ENCODE results near the gene SLC25A51. TPM values are rescaled to one million over a fixed set of nuclear protein-coding genes. Genes with fewer than 3 reads are reported as not detected.

The SLC25A51 gene
- total and polyA plus RNA-seq, 2 experiments from 2014 or later = 5.3 to 22.0 TPM

GRCh38 chr9:37917801-37918664 is 14.1 kb upstream of the SLC25A51 start:
- Mint-ChIP-seq H3K4me3 (no peak overlapping the region), H3K27me3 (ENCODE audit: insufficient read depth, low read depth, poor library complexity) (peaks cover 12% of the 10 kb centered on the region), H3K4me1 (peaks cover 35% of the 10 kb centered on the region), H3K36me3 (ENCODE audit: low read depth) (no peaks in the 10 kb centered on the region; the same call in 2 of the 3 replicates), H3K27ac (no peak overlapping the region), H3K9me3 (no peaks in the 10 kb centered on the region)
- DNase-seq (ENCODE audit: low spot score) (no peak), ATAC-seq (no peak)
- H3K4me2 ChIP-seq = no peak overlapping the region
- no peaks in the 10 kb centered on the region for H3F3A ChIP-seq (replicated peaks; ENCODE audit: low read depth)
- H2AFZ ChIP-seq = no peak overlapping the region
- peaks cover 3% of the 10 kb centered on the region for H3K4me1 ChIP-seq (ENCODE audit: insufficient read depth)
- H3K27ac ChIP-seq (ENCODE audit: low read depth) = no peak overlapping the region
- H4K20me1 ChIP-seq (replicated peaks; ENCODE audit: insufficient read depth) = no peaks in the 10 kb centered on the region
- no peaks in the 10 kb centered on the region for H3K27me3 ChIP-seq (ENCODE audit: insufficient read depth)
- H3K9me2 ChIP-seq (ENCODE audit: insufficient read depth) = no peaks in the 10 kb centered on the region
- no peaks in the 10 kb centered on the region for H3K36me3 ChIP-seq (ENCODE audit: insufficient read depth)
- no peaks in the 10 kb centered on the region for H3K79me2 ChIP-seq (replicated peaks; ENCODE audit: insufficient read depth)
- TF ChIP-seq POLR2AphosphoS5 (IDR thresholded peaks at IDR 0.05; ENCODE audit: low read depth) (no peak), ZNF331 (CRISPR knock-in tag; IDR thresholded peaks at IDR 0.05; ENCODE audit: low read depth) (no peak), REST (IDR thresholded peaks at IDR 0.05; ENCODE audit: unreplicated experiment) (no peak), EZH2 (IDR thresholded peaks at IDR 0.05; ENCODE audit: low read depth, unreplicated experiment) (no peak), ETS1 (IDR thresholded peaks at IDR 0.05) (no peak), ZNF114 (CRISPR knock-in tag; IDR thresholded peaks at IDR 0.05) (no peak), JUNB (IDR thresholded peaks at IDR 0.05; ENCODE audit: unreplicated experiment) (no peak), STAT1 (IDR thresholded peaks at IDR 0.05; ENCODE audit: unreplicated experiment) (no peak), EZH2phosphoT487 (IDR thresholded peaks at IDR 0.05; ENCODE audit: unreplicated experiment) (no peak)
- TF ChIP-seq, protein P1, sequence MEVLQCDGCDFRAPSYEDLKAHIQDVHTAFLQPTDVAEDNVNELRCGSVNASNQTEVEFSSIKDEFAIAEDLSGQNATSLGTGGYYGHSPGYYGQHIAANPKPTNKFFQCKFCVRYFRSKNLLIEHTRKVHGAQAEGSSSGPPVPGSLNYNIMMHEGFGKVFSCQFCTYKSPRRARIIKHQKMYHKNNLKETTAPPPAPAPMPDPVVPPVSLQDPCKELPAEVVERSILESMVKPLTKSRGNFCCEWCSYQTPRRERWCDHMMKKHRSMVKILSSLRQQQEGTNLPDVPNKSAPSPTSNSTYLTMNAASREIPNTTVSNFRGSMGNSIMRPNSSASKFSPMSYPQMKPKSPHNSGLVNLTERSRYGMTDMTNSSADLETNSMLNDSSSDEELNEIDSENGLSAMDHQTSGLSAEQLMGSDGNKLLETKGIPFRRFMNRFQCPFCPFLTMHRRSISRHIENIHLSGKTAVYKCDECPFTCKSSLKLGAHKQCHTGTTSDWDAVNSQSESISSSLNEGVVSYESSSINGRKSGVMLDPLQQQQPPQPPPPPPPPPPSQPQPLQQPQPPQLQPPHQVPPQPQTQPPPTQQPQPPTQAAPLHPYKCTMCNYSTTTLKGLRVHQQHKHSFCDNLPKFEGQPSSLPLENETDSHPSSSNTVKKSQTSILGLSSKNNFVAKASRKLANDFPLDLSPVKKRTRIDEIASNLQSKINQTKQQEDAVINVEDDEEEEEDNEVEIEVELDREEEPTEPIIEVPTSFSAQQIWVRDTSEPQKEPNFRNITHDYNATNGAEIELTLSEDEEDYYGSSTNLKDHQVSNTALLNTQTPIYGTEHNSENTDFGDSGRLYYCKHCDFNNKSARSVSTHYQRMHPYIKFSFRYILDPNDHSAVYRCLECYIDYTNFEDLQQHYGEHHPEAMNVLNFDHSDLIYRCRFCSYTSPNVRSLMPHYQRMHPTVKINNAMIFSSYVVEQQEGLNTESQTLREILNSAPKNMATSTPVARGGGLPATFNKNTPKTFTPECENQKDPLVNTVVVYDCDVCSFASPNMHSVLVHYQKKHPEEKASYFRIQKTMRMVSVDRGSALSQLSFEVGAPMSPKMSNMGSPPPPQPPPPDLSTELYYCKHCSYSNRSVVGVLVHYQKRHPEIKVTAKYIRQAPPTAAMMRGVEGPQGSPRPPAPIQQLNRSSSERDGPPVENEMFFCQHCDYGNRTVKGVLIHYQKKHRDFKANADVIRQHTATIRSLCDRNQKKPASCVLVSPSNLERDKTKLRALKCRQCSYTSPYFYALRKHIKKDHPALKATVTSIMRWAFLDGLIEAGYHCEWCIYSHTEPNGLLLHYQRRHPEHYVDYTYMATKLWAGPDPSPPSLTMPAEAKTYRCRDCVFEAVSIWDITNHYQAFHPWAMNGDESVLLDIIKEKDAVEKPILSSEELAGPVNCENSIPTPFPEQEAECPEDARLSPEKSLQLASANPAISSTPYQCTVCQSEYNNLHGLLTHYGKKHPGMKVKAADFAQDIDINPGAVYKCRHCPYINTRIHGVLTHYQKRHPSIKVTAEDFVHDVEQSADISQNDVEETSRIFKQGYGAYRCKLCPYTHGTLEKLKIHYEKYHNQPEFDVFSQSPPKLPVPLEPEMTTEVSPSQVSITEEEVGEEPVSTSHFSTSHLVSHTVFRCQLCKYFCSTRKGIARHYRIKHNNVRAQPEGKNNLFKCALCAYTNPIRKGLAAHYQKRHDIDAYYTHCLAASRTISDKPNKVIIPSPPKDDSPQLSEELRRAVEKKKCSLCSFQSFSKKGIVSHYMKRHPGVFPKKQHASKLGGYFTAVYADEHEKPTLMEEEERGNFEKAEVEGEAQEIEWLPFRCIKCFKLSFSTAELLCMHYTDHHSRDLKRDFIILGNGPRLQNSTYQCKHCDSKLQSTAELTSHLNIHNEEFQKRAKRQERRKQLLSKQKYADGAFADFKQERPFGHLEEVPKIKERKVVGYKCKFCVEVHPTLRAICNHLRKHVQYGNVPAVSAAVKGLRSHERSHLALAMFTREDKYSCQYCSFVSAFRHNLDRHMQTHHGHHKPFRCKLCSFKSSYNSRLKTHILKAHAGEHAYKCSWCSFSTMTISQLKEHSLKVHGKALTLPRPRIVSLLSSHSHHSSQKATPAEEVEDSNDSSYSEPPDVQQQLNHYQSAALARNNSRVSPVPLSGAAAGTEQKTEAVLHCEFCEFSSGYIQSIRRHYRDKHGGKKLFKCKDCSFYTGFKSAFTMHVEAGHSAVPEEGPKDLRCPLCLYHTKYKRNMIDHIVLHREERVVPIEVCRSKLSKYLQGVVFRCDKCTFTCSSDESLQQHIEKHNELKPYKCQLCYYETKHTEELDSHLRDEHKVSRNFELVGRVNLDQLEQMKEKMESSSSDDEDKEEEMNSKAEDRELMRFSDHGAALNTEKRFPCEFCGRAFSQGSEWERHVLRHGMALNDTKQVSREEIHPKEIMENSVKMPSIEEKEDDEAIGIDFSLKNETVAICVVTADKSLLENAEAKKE (CRISPR knock-in tag; IDR thresholded peaks at IDR 0.05) = no peak
- TF ChIP-seq, protein P2, sequence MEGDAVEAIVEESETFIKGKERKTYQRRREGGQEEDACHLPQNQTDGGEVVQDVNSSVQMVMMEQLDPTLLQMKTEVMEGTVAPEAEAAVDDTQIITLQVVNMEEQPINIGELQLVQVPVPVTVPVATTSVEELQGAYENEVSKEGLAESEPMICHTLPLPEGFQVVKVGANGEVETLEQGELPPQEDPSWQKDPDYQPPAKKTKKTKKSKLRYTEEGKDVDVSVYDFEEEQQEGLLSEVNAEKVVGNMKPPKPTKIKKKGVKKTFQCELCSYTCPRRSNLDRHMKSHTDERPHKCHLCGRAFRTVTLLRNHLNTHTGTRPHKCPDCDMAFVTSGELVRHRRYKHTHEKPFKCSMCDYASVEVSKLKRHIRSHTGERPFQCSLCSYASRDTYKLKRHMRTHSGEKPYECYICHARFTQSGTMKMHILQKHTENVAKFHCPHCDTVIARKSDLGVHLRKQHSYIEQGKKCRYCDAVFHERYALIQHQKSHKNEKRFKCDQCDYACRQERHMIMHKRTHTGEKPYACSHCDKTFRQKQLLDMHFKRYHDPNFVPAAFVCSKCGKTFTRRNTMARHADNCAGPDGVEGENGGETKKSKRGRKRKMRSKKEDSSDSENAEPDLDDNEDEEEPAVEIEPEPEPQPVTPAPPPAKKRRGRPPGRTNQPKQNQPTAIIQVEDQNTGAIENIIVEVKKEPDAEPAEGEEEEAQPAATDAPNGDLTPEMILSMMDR (conservative IDR thresholded peaks at IDR 0.05; ENCODE audit: low read depth in 2 of 2) = no peak
- H3K4me3 ChIP-seq = no peak overlapping the region

All from GM23338 (cell line).